IMR-90 (cell line): ENCODE measurements around the gene DCTN2. TPM values are rescaled to one million over a fixed set of nuclear protein-coding genes. Genes with fewer than 3 reads are reported as not detected.

Source experiments
- ATAC-seq: fragments of 200-7000 bp; cut with Tn5 transposase; 2 replicates; pipeline ENCODE4 v1.9.1; 2020; ENCODE audit warnings: low read depth, mild to moderate bottlenecking, moderate library complexity
- BruUV-seq: library from RNA; stranded (reverse); fragments of 400-500 nt; replicated peaks from 2 replicates; lab custom pipeline; 2021; lab: Mats Ljungman, UMichigan
- CTCF ChIA-PET: fragments of 300-600 bp; formaldehyde crosslinking; extraction: SDS; loops from one replicate; lab custom pipeline; 2021; ENCODE audit warnings: antibody characterized with exemption; lab: Yijun Ruan, JAX
- POLR2A ChIA-PET: fragments of 300-600 bp; sonication (Branson Sonifier 250); formaldehyde crosslinking; loops from one replicate; lab custom pipeline; 2022; ENCODE audit warnings: antibody characterized with exemption; ENCODE audit not compliant: unreplicated experiment; lab: Charles Lee
- DNase-seq: peaks from one replicate; pipeline ENCODE4 v3.0.0; 2013
- H2AFZ ChIP-seq: replicated peaks from 2 replicates; pipeline ENCODE3; 2013; ENCODE audit warnings: low read length, mild to moderate bottlenecking; ENCODE audit not compliant: poor library complexity
- H2AK5ac ChIP-seq: 2 replicates; pipeline ENCODE4 v1.6.1; 2013; ENCODE audit warnings: low read depth, low read length, inconsistent platforms
- H2AK9ac ChIP-seq: replicated peaks from 2 replicates; pipeline ENCODE3; 2013; ENCODE audit warnings: mild to moderate bottlenecking, low read depth, low read length, moderate library complexity; ENCODE audit not compliant: poor library complexity
- H2BK120ac ChIP-seq: 2 replicates; pipeline ENCODE4 v1.6.1; 2013; ENCODE audit warnings: low read depth, low read length, inconsistent platforms
- H2BK15ac ChIP-seq: 3 replicates; pipeline ENCODE4 v1.6.1; 2013; ENCODE audit warnings: low read depth, low read length, inconsistent platforms
- H2BK20ac ChIP-seq: 2 replicates; pipeline ENCODE4 v1.6.1; 2013; ENCODE audit warnings: low read depth, mild to moderate bottlenecking, inconsistent platforms, low read length, moderate library complexity
- H2BK5ac ChIP-seq: 2 replicates; pipeline ENCODE4 v1.6.1; 2013; ENCODE audit warnings: mild to moderate bottlenecking, low read depth, low read length, inconsistent platforms; ENCODE audit not compliant: poor library complexity, severe bottlenecking
- H3K14ac ChIP-seq: replicated peaks from 2 replicates; pipeline ENCODE4 v1.6.1; 2013; ENCODE audit warnings: low read depth, low read length, inconsistent platforms
- H3K18ac ChIP-seq: 2 replicates; pipeline ENCODE4 v1.6.1; 2013; ENCODE audit warnings: low read depth, low read length, control low read depth
- H3K23ac ChIP-seq: 2 replicates; pipeline ENCODE4 v1.6.1; 2013; ENCODE audit warnings: low read depth, low read length, inconsistent platforms
- H3K27ac ChIP-seq: 2 replicates; pipeline ENCODE4 v1.5.1; 2013; ENCODE audit warnings: mild to moderate bottlenecking, control low read depth, low read length; ENCODE audit not compliant: insufficient read depth
- H3K27me3 ChIP-seq: 2 replicates; pipeline ENCODE4 v1.6.1; 2013; ENCODE audit warnings: low read length; ENCODE audit not compliant: control insufficient read depth, insufficient read depth
- H3K36me3 ChIP-seq: 2 replicates; pipeline ENCODE4 v1.6.1; 2013; ENCODE audit warnings: low read length, mixed read lengths; ENCODE audit not compliant: control insufficient read depth, insufficient read depth
- H3K4ac ChIP-seq: 2 replicates; pipeline ENCODE4 v1.6.1; 2013; ENCODE audit warnings: low read depth, low read length, inconsistent platforms
- H3K4me1 ChIP-seq: 2 replicates; pipeline ENCODE4 v1.6.1; 2013; ENCODE audit warnings: low read length, mixed read lengths; ENCODE audit not compliant: control insufficient read depth, insufficient read depth
- H3K4me2 ChIP-seq: 2 replicates; pipeline ENCODE4 v1.6.1; 2013; ENCODE audit warnings: low read depth, mild to moderate bottlenecking, control low read depth, low read length, moderate library complexity
- H3K4me3 ChIP-seq: 2 replicates; pipeline ENCODE4 v1.5.1; 2013; ENCODE audit warnings: low read depth, mild to moderate bottlenecking, control low read depth, low read length, moderate library complexity; ENCODE audit not compliant: insufficient read depth
- H3K56ac ChIP-seq: 2 replicates; pipeline ENCODE4 v1.6.1; 2013; ENCODE audit warnings: low read length, inconsistent platforms; ENCODE audit not compliant: insufficient read depth; ENCODE audit errors: extremely low read depth
- H3K79me1 ChIP-seq, 2 experiments: 2 replicates each; pipeline ENCODE4 v1.6.1; 2013; ENCODE audit warnings: low read length in 2 of 2, inconsistent platforms in 1 of 2, low read depth in 1 of 2
- H3K9ac ChIP-seq: 2 replicates; pipeline ENCODE4 v1.6.1; 2013; ENCODE audit warnings: low read depth, low read length, control low read depth
- H3K9me1 ChIP-seq: 2 replicates; pipeline ENCODE4 v1.6.1; 2013; ENCODE audit warnings: low read length, inconsistent platforms; ENCODE audit not compliant: insufficient read depth
- H3K9me3 ChIP-seq: 2 replicates; pipeline ENCODE4 v1.6.1; 2013; ENCODE audit warnings: low read length; ENCODE audit not compliant: control insufficient read depth, insufficient read depth
- H4K20me1 ChIP-seq: 2 replicates; pipeline ENCODE4 v1.6.1; 2013; ENCODE audit warnings: low read length, inconsistent platforms; ENCODE audit not compliant: insufficient read depth
- H4K5ac ChIP-seq: 2 replicates; pipeline ENCODE4 v1.6.1; 2013; ENCODE audit warnings: mild to moderate bottlenecking, low read depth, low read length, control low read depth
- H4K8ac ChIP-seq, 2 experiments: 2 replicates each; pipeline ENCODE4 v1.6.1; 2013; ENCODE audit warnings: low read depth in 2 of 2, low read length in 2 of 2, control low read depth in 1 of 2, inconsistent platforms in 1 of 2
- H4K91ac ChIP-seq: 2 replicates; pipeline ENCODE4 v1.6.1; 2013; ENCODE audit warnings: low read depth, low read length, inconsistent platforms; ENCODE audit not compliant: insufficient read depth
- CEBPB ChIP-seq: IDR thresholded peaks from 2 replicates; pipeline ENCODE4 v1.6.1; 2012; ENCODE audit warnings: low read depth, low read length, improper control_type of control experiment
- MAZ ChIP-seq: IDR thresholded peaks from 2 replicates; pipeline ENCODE4 v1.6.1; 2012; ENCODE audit warnings: low read depth, mild to moderate bottlenecking, low read length, improper control_type of control experiment, moderate library complexity, borderline replicate concordance
- NFE2L2 ChIP-seq: fragments of 150-350 bp; IDR thresholded peaks from 2 replicates; pipeline ENCODE4 v1.6.1; 2016; ENCODE audit warnings: low read depth, mild to moderate bottlenecking, low read length
- POLR2A ChIP-seq: IDR thresholded peaks from 2 replicates; pipeline ENCODE4 v1.6.1; 2012; ENCODE audit warnings: mild to moderate bottlenecking, low read depth, low read length
- RAD21 ChIP-seq: IDR thresholded peaks from 2 replicates; pipeline ENCODE4 v1.6.1; 2012; ENCODE audit warnings: low read length, improper control_type of control experiment
- RCOR1 ChIP-seq: IDR thresholded peaks from 2 replicates; pipeline ENCODE4 v1.6.1; 2012; ENCODE audit warnings: mild to moderate bottlenecking, low read length, improper control_type of control experiment; ENCODE audit not compliant: insufficient replicate concordance
- WGBS, 2 experiments: methylation state at CpG; one replicate each; pipeline versions ENCODE4 v1.1.5 to v1.1.7; 2013; ENCODE audit warnings: missing lambda C conversion rate in 2 of 2; ENCODE audit not compliant: insufficient read length in 1 of 2; ENCODE audit errors: extremely low coverage in 2 of 2; 5-methylcytosine and 5-hydroxymethylcytosine counted together
- dilution Hi-C: fragments of 300-500 bp; cut with HindIII; formaldehyde crosslinking; loops from one replicate; pipeline ENCODE4 v1.14.3; 2018; ENCODE audit warnings: low sequenced_read_pairs; ENCODE audit not compliant: unreplicated experiment
- in situ Hi-C: fragments of 300-500 bp; cut with MboI; formaldehyde crosslinking; loops from 3 replicates; pipeline ENCODE4 v1.14.3; 2019; ENCODE audit warnings: low sequenced_read_pairs, inconsistent platforms, mixed read lengths
- intact Hi-C: fragments of 100-400 bp; cut with micrococcal nuclease; formaldehyde crosslinking; loops from 2 replicates; pipeline ENCODE4 v1.10.0; 2022
- polyA plus RNA-seq, 3 experiments: library from polyadenylated mRNA; depleted of rRNA; stranded (reverse); fragments of >200 nt; gene quantifications; 2 replicates each; pipeline ENCODE4 v1.2.3, GENCODE V29; 2012; ENCODE audit warnings: low replicate concordance in 1 of 3
- total RNA-seq: library from RNA; depleted of rRNA; stranded (reverse); fragments of >200 nt; gene quantifications from 2 replicates; pipeline ENCODE4 v1.2.3, GENCODE V29; 2012
- TF ChIP-seq, protein P1 (sequence below): fragments of 150-350 bp; IDR thresholded peaks from 2 replicates; pipeline ENCODE4 v1.6.1; 2016; ENCODE audit warnings: low read depth, mild to moderate bottlenecking, low read length, moderate library complexity, borderline replicate concordance

Gene DCTN2
- total and polyA plus RNA-seq, 2 of the 4 experiments (the other 2 are of a cell fraction) = 125 to 130 TPM

DNA sequence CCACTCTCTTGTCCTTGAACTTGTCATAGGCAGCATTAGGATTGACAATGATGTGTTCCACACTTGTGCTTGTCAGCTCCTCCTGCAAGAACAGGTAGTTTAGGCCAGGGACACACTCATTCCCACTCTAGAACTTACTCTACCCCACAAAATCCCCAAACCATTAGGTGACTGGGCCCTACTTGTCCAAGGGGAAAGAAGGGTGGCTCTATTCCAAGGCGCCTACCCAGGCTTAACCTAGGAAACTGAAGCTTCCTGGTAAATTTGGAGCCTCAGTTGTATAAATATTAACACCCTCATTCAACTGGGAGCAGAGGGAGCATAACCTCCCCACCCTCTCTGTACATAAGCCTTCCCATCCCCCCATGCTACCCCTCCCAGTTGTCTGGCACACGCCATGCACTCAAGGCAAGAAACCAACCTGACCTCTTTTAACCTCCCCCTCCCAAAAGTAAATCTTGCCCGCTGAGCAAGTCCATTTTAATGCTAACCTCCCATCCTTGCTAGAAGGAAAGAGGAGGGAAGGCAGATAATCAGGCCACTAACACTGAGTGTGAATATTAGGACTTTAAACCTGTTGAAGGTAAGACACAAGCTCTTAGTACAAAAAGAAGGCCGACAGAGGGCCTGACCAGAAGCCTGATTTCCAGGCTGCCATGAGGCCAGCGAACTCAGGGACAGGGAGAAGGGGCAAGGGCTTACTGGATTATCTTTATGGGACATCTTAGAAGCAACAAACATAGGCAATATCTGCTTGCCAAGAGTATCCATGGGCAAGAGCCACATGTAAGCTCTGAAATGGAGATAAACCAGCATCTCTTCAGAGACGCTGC is 11.0 kb downstream of the DCTN2 start:
- TF ChIP-seq POLR2A = no peak
- no peak for TF ChIP-seq CEBPB
- no peak for TF ChIP-seq NFE2L2
- no peak for TF ChIP-seq RAD21
- TF ChIP-seq RCOR1 = no peak
- TF ChIP-seq, protein P1, sequence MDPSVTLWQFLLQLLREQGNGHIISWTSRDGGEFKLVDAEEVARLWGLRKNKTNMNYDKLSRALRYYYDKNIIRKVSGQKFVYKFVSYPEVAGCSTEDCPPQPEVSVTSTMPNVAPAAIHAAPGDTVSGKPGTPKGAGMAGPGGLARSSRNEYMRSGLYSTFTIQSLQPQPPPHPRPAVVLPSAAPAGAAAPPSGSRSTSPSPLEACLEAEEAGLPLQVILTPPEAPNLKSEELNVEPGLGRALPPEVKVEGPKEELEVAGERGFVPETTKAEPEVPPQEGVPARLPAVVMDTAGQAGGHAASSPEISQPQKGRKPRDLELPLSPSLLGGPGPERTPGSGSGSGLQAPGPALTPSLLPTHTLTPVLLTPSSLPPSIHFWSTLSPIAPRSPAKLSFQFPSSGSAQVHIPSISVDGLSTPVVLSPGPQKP = no peak
- no peak for TF ChIP-seq MAZ
- Histone ChIP-seq H3K9me1 (peaks cover 8% of the 10 kb centered on the region; the same call in 1 of the 2 replicates), H3K23ac (no peak overlapping the region), H3K79me1 (peaks cover 27 to 55% of the 10 kb centered on the region in 2 experiments), H2BK120ac (no peak overlapping the region), H3K9ac (no peak overlapping the region), H4K8ac (no peak overlapping the region), H2BK20ac (no peak overlapping the region), H2AFZ (no peak overlapping the region), H3K9me3 (no peaks in the 10 kb centered on the region), H4K91ac (no peak overlapping the region), H3K27ac (no peak overlapping the region), H3K4me2 (no peak overlapping the region), H4K20me1 (peaks cover 9% of the 10 kb centered on the region; the same call in 1 of the 2 replicates), H4K5ac (no peak overlapping the region), H2BK5ac (no peak overlapping the region), H2BK15ac (no peak overlapping the region), H3K4ac (no peak overlapping the region), H3K4me3 (no peak overlapping the region), H3K56ac (no peak overlapping the region), H3K27me3 (no peaks in the 10 kb centered on the region), H3K18ac (no peak overlapping the region), H2AK5ac (no peak overlapping the region), H3K4me1 (peaks cover under 1% of the 10 kb centered on the region; the same call in 1 of the 2 replicates), H3K36me3 (peaks cover 65% of the 10 kb centered on the region), H3K14ac (no peak overlapping the region), H2AK9ac (no peak overlapping the region)
- CTCF ChIA-PET = no interaction called here
- no peak for DNase-seq
- ATAC-seq = no peak
- dilution Hi-C loops (no loop called here), intact Hi-C loops (no loop called here), in situ Hi-C loops (no loop called here)
- 33% methylated on average over 1 of the region's 6 CpGs; no CpG with 5 or more reads in 1 of the 2 experiments for WGBS, 2 experiments
- POLR2A ChIA-PET = interaction anchor here (0.5 kb wide), 1 partner anchor 13 kb away, joined by 7 read pairs; no protein-coding TSS in a partner anchor
- no TSS peak for BruUV-seq
